GM21390 (cell line): Measurements from ENCODE around the gene SLC29A2.
A peak's percentile ranks its signal among the peaks of the same experiment; 100 is the strongest.
"Not testable (repeated sequence)": the region's sequence is repeated elsewhere in the genome, so short reads cannot be mapped to it uniquely, and the experiment has no call there.

Experiments
- ATAC-seq: cut with Tn5 transposase; IDR thresholded peaks from one replicate; pipeline ENCODE4 v1.9.1; 2021; ENCODE audit not compliant: unreplicated experiment

SLC29A2 gene

DNA sequence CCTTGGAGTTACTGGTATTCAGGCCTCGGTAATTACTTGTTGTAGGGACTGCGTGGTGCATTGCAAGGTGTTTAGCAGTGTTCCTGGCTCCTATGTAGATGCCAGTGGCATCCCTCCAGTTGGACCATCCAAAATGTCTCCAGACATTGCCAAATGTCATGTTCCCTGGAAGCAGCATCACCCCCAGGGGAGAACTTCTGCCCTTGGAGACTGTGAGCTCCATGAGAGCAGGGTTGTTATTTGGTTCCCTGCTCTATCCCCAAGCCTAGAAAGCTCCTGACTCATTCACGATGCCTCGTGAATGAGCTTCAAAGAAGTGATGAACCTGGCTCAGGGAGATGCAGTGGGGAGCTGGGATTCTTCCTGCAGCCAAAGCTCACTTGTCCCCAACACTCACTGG lies 50.0 kb downstream of the SLC29A2 start:
- ATAC-seq, result no peak

DNA sequence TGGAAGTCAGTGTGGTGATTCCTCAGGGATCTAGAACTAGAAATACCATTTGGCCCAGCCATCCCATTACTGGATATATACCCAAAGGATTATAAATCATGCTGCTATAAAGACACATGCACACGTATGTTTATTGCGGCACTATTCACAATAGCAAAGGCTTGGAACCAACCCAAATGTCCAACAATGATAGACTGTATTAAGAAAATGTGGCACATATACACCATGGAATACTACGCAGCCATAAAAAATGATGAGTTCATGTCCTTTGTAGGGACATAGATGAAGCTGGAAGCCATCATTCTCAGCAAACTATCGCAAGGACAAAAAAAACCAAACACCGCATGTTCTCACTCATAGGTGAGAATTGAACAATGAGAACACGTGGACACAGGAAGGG lies 50.8 kb downstream of the SLC29A2 start:
- ATAC-seq, result not testable (repeated sequence)

DNA sequence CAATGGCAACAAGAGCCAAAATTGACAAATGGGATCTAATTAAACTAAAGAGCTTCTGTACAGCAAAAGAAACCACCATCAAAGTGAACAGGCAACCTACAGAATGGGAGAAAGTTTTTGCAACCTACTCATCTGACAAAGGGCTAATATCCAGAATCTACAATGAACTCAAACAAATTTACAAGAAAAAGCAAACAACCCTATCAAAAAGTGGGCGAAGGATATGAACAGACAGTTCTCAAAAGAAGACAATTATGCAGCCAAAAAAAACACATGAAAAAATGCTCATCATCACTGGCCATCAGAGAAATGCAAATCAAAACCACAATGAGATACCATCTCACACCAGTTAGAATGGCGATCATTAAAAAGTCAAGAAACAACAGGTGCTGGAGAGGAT lies 51.3 kb downstream of the SLC29A2 start:
- ATAC-seq, result not testable (repeated sequence)

DNA sequence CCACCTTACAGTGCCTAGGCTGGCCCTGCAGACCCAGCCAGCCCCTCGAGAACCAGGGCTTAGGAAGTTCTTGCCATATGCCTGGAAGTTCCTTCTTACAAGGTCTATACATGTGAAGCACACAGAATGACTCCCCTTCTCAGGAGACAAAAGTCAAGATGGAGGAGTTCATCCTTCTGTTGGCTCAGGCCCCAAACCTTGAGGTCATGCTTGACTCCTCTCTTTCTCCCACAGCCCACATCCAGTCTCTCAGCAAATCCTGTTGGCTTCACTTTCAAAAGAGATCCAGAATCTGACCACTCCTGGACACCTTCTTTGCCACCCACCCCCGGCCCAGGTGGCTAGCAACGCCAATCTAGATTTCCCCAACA lies 53.0 kb downstream of the SLC29A2 start:
- no peak for ATAC-seq

DNA sequence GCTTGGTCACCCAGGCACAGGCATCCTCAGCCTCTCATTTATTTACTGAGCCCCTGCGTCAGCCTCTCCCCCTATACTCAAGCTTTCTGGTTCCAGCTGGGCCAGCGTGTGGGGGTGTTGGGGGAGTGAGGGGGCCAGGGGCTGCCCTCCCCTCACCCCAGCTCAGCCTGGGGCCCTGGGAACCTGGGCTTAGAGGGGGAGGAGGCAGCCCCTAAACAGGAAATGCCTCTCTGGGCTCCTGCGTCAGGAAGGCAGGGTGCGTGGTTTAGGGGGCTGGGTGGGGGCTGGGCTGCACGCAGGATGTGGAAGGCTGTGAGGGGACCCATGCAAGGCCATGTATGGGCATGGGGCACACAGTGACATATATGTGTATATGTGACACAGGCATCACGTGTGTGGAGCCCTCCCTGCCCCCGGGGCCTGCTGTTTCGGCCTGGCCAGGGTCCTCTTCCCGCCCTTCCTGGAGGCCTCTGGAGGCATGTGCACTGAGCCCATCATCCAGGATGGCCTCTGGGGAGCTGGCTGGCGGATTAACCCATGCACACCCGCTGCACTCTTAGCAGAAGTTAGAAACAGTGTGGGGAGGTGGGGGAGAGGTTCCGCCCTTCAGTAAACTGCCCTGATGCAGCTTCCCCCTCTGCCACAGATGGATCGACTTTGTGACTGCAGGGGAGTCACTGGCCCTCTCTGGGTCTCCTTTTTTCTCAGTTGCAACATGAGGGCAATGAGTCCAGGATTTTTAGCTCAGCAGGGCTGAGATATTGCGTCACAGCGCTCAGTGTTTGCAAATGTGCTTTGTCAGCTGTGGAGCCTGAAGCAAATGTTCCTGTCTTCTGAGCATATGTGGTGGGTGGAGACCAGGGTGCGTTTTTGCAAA lies 53.6 kb downstream of the SLC29A2 start:
- no peak for ATAC-seq

DNA sequence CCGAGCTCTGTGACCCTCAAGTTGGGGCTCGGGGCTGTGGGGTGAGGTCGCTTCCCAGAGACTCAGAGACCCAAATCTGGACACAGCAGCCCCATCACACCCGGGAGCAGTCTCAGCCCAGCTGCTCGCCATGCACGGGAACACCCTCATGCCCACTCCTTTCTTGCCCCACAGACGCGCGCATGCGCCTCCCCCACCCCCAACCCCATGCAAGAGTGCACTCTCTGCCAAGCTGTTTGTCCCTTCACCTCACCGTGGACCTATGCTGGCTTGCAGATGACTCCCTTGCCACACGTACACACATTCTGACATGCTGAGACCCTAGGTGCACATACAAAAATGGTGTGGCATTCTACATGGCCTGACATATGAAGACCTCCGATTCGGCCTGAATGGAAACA lies 54.2 kb downstream of the SLC29A2 start:
- ATAC-seq, result no peak

DNA sequence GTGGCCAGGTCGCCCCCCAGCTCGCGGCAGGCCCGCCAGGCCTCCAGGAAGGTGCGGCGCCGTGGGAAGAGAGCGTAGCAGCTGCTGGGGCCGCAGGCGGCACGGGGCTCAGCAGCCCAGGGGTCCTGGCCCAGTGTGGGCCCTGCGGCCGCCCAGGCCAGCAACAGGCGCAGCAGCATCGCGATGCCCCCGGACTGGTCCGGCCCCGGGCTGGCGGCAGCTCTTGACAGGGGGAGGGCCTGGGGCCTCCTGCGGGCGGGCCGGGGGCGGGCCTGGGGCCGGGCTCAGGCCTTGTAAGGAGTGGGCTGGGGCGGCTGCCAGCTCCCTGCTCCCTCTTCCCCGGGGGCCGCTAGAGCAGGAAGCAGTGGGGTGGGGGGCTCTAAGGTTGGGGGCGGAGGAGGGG lies 54.7 kb downstream of the SLC29A2 start, which contains the start of gene CD248:
Gene CD248, minus strand, starts transcription at position 196 of the 403 bp plus-strand sequence. Its CDS starts 17 bp downstream, at position 179.
- no peak for ATAC-seq

DNA sequence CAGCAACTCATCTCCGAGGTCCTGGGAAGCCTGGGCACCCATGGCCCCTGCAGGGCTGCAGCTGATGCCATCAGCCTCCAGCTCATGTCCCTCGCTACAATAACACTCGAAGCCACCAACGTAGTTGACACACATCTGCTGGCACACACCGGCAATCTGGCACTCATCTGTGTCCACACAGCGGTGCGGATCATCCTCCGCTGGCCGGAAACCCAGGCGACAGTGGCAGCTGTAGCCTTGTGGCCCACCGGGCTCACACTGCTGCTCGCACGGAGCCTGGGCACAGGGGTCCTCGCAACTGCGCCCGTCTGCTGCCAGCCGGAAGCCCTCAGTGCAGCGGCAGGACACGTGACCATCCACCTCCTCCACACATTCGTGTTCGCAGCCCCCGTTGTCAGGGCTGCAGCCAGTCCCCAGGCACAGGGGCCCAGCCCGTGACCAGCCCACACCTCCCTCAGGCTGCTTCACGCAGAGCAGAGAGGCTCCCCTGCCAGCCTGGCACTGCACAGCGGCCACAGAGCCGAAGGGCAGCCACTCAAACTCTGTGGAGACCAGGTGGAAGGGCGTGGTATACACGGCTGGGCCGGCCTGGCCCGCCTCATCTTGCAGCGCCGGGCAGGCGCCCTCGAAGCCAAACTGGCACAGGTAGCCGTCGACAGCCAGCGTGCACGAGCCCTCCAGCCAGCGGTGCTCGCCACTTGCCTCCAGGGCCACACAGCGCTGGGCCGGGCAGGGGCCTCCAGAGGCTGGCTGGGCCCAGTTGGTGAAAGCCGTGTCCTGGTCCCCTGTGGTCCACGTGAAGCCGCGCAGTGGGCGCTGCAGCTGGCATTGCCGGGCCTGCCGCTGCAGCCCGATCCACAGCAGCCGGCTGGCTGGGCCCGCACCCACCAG lies 55.4 kb downstream of the SLC29A2 start:
- no peak for ATAC-seq

DNA sequence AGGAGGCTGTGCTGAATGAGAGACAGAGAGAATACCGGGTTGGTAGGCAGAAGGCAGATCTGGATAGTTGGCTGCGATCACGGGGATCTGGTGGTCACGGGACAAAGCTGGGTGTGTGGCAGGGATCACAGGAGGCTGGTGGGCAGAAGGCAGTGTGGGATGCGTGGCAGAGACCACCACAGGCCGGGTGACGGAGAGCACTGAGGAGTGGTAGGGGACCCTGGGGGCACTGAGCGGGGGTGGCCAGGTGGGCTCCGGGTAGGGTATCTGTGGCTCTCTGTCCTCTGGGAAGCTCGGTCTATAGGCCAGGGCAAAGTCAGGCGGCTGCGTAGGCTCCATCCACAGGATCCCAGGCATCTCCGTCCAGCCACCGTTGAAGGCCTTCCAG lies 56.1 kb downstream of the SLC29A2 start:
- no peak for ATAC-seq

DNA sequence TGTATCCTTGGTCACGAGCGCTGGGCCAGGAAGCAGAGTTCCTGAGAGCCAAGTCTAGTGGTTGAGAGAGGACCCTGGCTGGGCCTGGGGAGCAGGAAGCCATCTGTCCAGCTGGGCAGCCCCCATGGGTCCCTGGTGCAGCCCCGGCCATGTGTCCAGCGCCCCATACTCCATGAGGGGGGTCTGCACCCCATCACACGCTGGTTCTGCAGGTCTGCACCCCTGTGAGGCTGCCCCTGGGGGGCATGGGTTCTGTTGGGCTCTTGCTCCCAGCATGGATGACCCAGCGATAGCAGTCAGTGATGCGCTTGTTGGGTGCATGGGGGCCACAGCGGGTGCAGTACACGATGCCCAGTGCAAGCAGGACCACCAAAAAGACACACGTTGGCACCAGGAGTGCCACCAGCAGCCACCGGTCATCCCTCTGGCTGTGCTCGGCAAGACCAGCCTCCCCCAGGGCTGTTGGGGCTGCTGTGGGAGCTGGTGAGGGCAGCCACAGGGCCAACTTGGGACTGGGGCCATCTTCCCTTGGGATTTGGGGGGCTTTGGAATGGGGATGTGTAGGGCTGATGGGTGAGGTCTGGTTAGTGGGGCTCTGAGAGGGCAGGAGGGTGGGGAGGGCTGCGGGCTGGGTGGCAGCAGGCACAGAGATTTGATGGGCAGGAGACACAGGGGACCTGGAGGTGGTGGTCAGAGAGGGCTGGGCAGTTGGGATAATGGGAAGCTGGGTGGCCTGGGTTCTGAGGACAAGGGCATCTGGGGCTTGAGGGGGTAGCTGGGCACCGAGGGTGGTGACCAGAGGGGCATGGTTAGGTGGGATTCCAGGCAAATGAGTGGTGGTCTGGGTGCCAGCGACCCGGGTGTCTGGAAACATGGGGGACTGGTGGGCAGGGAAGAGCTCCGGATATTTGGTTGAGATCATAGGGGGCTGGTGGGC lies 56.7 kb downstream of the SLC29A2 start:
- ATAC-seq, result no peak

DNA sequence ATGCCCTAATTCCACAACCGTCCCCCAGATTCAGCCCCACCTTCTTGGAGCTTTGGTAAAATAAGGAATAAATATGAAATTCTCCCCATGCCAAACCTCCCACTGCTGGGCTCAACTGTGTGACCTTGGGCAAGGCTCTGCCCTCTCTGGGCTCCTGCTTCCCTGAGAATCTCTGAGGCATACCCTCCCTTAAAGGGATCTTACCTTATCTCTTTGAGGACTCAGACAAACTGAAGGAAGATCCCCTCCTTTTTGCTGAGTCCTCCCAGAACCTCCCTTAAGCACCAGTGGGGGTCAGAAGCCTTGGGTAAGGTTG lies 57.4 kb downstream of the SLC29A2 start:
- ATAC-seq, result no peak

DNA sequence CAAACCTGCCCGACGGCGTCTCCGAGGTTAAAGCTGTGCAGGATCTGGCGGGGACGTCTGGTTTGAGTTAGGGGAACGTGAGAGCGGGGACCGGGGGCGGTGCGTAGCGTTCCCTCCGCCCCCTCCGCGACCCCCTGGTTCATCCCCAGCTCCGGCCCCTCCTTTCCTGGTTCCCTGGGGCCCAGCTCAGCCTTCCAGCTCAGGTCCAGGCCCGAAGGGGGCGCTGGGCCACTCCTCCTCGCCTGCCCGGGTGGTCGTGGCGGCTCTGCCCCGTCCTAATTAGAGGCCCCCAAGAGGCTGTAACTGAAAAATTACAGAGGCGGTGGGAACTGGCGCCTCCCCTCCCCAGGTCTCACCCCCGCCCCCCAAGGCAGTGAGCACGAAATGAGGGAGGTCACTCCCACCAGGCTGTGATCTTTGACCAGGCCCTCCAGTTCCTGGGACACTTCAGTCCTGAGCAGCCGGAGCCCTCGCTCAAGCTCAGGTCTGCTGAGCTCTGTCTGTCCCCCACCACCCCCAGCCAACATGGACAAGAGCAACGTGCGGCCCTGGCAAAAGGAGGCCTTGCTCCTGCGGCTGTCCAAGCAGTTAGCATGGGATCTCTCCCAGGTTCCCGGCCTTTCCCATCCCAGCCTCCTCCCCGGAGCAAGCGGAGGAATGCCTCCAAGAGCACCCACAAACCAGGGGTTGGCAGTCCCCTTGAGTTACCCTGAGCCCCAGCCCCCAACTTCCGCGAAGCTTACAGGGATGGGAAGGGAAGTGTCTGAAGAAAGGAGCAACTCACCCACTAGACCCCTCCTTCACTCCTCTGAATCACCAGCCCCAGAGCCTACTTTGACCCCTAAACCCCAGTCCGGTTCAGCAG lies 58.0 kb downstream of the SLC29A2 start:
- ATAC-seq, result no peak

DNA sequence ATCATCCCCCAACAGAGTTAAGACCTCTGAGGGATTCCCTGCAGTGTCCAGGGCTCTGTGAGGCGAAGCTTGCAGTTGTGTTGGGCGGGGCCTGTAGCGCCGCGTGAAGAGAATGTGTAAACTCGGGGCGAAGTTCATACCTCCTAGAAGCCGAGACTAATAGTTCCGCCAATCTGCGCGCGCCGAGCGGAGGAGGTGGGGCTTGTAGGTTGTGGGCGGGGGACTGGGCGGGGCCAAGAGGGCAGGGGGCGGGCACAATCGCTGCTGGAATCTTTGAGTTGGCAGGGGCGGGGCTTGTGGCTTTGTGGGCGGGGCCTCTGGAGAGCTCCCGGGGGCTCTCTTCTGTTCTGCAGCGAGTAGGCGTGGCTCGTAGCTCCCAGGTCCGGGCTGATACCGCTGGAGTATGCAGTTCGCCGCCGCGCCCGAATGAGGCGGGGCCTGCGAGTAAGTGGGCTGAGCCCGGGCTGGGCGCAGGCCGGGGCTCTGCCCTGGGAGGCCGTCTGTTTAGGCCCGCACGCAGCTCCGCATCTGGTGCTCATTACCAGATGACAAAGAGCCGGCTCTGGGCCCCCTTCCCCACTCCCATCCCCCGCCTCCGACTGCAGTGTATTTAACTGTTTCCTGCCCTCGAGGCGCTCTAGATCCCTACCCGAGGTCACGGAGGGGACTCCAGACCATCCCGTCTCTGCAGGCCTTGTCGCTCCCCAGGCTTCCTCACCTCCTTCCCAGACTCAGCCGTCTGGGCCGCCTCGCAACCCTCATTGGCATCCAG lies 58.8 kb downstream of the SLC29A2 start:
- ATAC-seq, result peak; percentile 46
